Sigmoid colon (tissue), 7 donors: ENCODE results near the gene RELN. TPM values are rescaled to one million over a fixed set of nuclear protein-coding genes. Genes with fewer than 3 reads are reported as not detected.
"Not testable (repeated sequence)": the region's sequence is repeated elsewhere in the genome, so short reads cannot be mapped to it uniquely, and the experiment has no call there.

Source experiments
- DNase-seq: peaks from one replicate; pipeline ENCODE4 v3.0.0-alpha.2; 2019
- H3K27ac ChIP-seq, 4 donors: fragments of 200-600 bp; sonication (generic); one replicate each; pipeline ENCODE4 v1.5.1; 2016 to 2019; ENCODE audit warnings: mild to moderate bottlenecking in 1 of 4
- H3K27me3 ChIP-seq, 3 donors: fragments of 200-600 bp; sonication (generic); one replicate each; pipeline ENCODE4 v1.5.1; 2019; ENCODE audit warnings: mild to moderate bottlenecking in 1 of 3
- H3K36me3 ChIP-seq, 4 donors: fragments of 200-600 bp; sonication (generic); one replicate each; pipeline ENCODE4 v1.5.1; 2016 to 2019
- H3K4me1 ChIP-seq, 4 donors: fragments of 200-600 bp; sonication (generic); one replicate each; pipeline ENCODE4 v1.5.1; 2017 to 2019
- H3K4me3 ChIP-seq, 4 donors: fragments of 200-600 bp; sonication (generic); one replicate each; pipeline ENCODE4 v1.5.1; 2017 to 2019; ENCODE audit warnings: mild to moderate bottlenecking in 2 of 4, moderate library complexity in 1 of 4
- H3K9me3 ChIP-seq, 4 donors: fragments of 200-600 bp in 3 of 4; sonication (generic) in 3 of 4; one replicate each; pipeline versions ENCODE4 v1.5.1 to v1.6.1; 2013 to 2019
- CTCF ChIP-seq, 4 experiments: fragments of 450-650 bp in 3 of 4; fragments of 200-600 bp in 1 of 4; IDR thresholded peaks; one replicate each; pipeline ENCODE4 v1.5.1; 2016 to 2019; ENCODE audit warnings: antibody characterized with exemption in 4 of 4, mild to moderate bottlenecking in 3 of 4, moderate library complexity in 2 of 4
- EP300 ChIP-seq, 4 donors: sonication (generic); formaldehyde crosslinking; IDR thresholded peaks; one replicate each; pipeline ENCODE4 v1.6.1; 2017; ENCODE audit warnings: antibody characterized with exemption in 4 of 4
- POLR2A ChIP-seq, 2 donors: fragments of 450-650 bp; IDR thresholded peaks; one replicate each; pipeline ENCODE4 v1.6.1; 2016; ENCODE audit warnings: antibody characterized with exemption in 2 of 2, mild to moderate bottlenecking in 2 of 2, moderate library complexity in 2 of 2
- POLR2AphosphoS5 ChIP-seq, 4 donors: sonication (generic); formaldehyde crosslinking; IDR thresholded peaks; one replicate each; pipeline ENCODE4 v1.6.1; 2017; ENCODE audit warnings: antibody characterized with exemption in 4 of 4
- WGBS, 2 donors: extraction: QIAGEN DNeasy Blood & Tissue Kit; methylation state at CpG; one replicate each; pipeline ENCODE4 v1.1.7; 2013; 5-methylcytosine and 5-hydroxymethylcytosine counted together
- intact Hi-C: fragments of 100-400 bp; cut with DNase I; formaldehyde crosslinking; loops from one replicate; pipeline ENCODE4 v1.15.1; 2023
- polyA plus RNA-seq, 3 donors: library from polyadenylated mRNA; stranded (reverse); fragments of 200-250 nt; gene quantifications; one replicate each; pipeline ENCODE4 v1.2.3, GENCODE V29; 2013
- total RNA-seq, 4 donors: library from RNA; depleted of rRNA; stranded (reverse); fragments of >200 nt; gene quantifications; one replicate each; pipeline ENCODE4 v1.1.0, GENCODE V29; 2016
- donor health status: healthy with polysubstance abuse.
- donor health status: Bipolar disorder and iron deficiency.
- donor health status: healthy.

Gene RELN
- total and polyA plus RNA-seq, 7 donors, result under 0.01 to 9.2 (median 4.3) TPM; not detected in 1

GRCh38 chr7:103781409-103781808 is 208.0 kb downstream of the RELN start:
- Histone ChIP-seq H3K9me3 (no peaks in the 10 kb centered on the region), H3K4me3 (no peak overlapping the region), H3K27me3 (no peaks in the 10 kb centered on the region), H3K36me3 (no peaks in the 10 kb centered on the region), H3K27ac (no peak overlapping the region), H3K4me1 (no peaks in the 10 kb centered on the region)
- intact Hi-C loops, result no loop called here
- WGBS, 2 donors, result 71 to 78% methylated on average over 1 of the region's 1 CpG
- TF ChIP-seq CTCF (IDR thresholded peaks at IDR 0.05) (no peak), POLR2AphosphoS5 (IDR thresholded peaks at IDR 0.05) (no peak), POLR2A (IDR thresholded peaks at IDR 0.05) (no peak), EP300 (IDR thresholded peaks at IDR 0.05) (no peak)
- DNase-seq, result no peak

GRCh38 chr7:103780561-103780960 is 208.9 kb downstream of the RELN start:
- H3K36me3 ChIP-seq, intact Hi-C loops, H3K4me3 ChIP-seq, H3K4me1 ChIP-seq, H3K27ac ChIP-seq, H3K27me3 ChIP-seq, H3K9me3 ChIP-seq, DNase-seq: not testable (repeated sequence)
- 88 to 97% methylated on average over 2 of the region's 2 CpGs for WGBS, 2 donors

- Histone ChIP-seq H3K9me3 (no peaks in the 10 kb centered on the region), H3K27ac (no peak overlapping the region), H3K27me3 (no peaks in the 10 kb centered on the region), H3K4me1 (no peaks in the 10 kb centered on the region), H3K36me3 (no peaks in the 10 kb centered on the region), H3K4me3 (no peak overlapping the region)
- no peak for TF ChIP-seq POLR2A (IDR thresholded peaks at IDR 0.05)
- TF ChIP-seq EP300 (IDR thresholded peaks at IDR 0.05), result no peak
- no peak for TF ChIP-seq POLR2AphosphoS5 (IDR thresholded peaks at IDR 0.05)
- TF ChIP-seq CTCF (IDR thresholded peaks at IDR 0.05), result no peak
- intact Hi-C loops, result no loop called here
- WGBS, 2 donors, result 57 to 70% methylated on average over 6 of the region's 6 CpGs
- no peak for DNase-seq
Observed at GRCh38 chr7:103777440-103777839, 212.0 kb downstream of the RELN start.

- 81 to 85% methylated on average over 7 of the region's 7 CpGs for WGBS, 2 donors
- H3K36me3 ChIP-seq, result no peaks in the 10 kb centered on the region
Observed at GRCh38 chr7:103773726-103774125, 215.7 kb downstream of the RELN start.

GRCh38 chr7:103772171-103772773 is 217.2 kb downstream of the RELN start:
- Histone ChIP-seq H3K4me1 (no peaks in the 10 kb centered on the region), H3K27me3 (no peaks in the 10 kb centered on the region), H3K9me3 (no peaks in the 10 kb centered on the region), H3K36me3 (no peaks in the 10 kb centered on the region), H3K27ac (no peak overlapping the region), H3K4me3 (no peak overlapping the region)
- DNase-seq, result no peak
- WGBS, 2 donors, result 69 to 70% methylated on average over 2 of the region's 2 CpGs
- TF ChIP-seq EP300 (IDR thresholded peaks at IDR 0.05) (no peak), CTCF (IDR thresholded peaks at IDR 0.05) (no peak), POLR2AphosphoS5 (IDR thresholded peaks at IDR 0.05) (no peak), POLR2A (IDR thresholded peaks at IDR 0.05) (no peak)
- intact Hi-C loops, result no loop called here

More at GRCh38 chr7:103773726-103774125, 215.7 kb downstream of the RELN start:
- DNase-seq, result no peak
- H3K4me3 ChIP-seq, result no peak overlapping the region
- intact Hi-C loops, result no loop called here
- no peak for TF ChIP-seq POLR2A (IDR thresholded peaks at IDR 0.05)
- no peak for TF ChIP-seq EP300 (IDR thresholded peaks at IDR 0.05)
- TF ChIP-seq CTCF (IDR thresholded peaks at IDR 0.05), result no peak
- no peak for TF ChIP-seq POLR2AphosphoS5 (IDR thresholded peaks at IDR 0.05)
- H3K27me3 ChIP-seq, result no peaks in the 10 kb centered on the region
- H3K4me1 ChIP-seq, result no peaks in the 10 kb centered on the region
- no peaks in the 10 kb centered on the region for H3K9me3 ChIP-seq
- H3K27ac ChIP-seq, result no peak overlapping the region
